SK-N-SH (cell line): ENCODE results near the gene ZSWIM8. TPM values are rescaled to one million over a fixed set of nuclear protein-coding genes. Genes with fewer than 3 reads are reported as not detected.
A peak's percentile ranks its signal among the peaks of the same experiment; 100 is the strongest.

Source experiments
- CTCF ChIA-PET: fragments of 300-600, 350-600 bp; formaldehyde crosslinking; extraction: SDS; loops from one replicate; lab custom pipeline; 2021; lab: Yijun Ruan, JAX
- POLR2A ChIA-PET: fragments of 350-600 bp; sonication (Branson Sonifier 250); formaldehyde crosslinking; extraction: SDS; loops from one replicate; lab custom pipeline; 2020; ENCODE audit warnings: antibody characterized with exemption, inconsistent platforms; lab: Yijun Ruan, JAX
- DNase-seq: peaks from one replicate; pipeline ENCODE4 v3.0.0; 2012
- H2AFZ ChIP-seq: fragments of 200-600 bp; sonication (generic); 2 replicates; pipeline ENCODE4 v1.8.1; 2016; ENCODE audit warnings: antibody characterized with exemption, mild to moderate bottlenecking, low read depth
- H3F3A ChIP-seq: fragments of 200-600 bp; sonication (generic); replicated peaks from 2 replicates; pipeline ENCODE3; 2016; ENCODE audit warnings: antibody characterized with exemption, mild to moderate bottlenecking; ENCODE audit not compliant: insufficient read depth
- H3K27ac ChIP-seq, 2 experiments: fragments of 200-500 bp in 1 of 2; fragments of 200-600 bp in 1 of 2; sonication (Bioruptor generic) in 1 of 2; sonication (generic), shearing (Covaris generic) in 1 of 2; 2 replicates each; pipeline versions ENCODE4 v1.5.1 to v1.6.1; 2014 to 2016; ENCODE audit warnings: low read depth in 2 of 2, inconsistent platforms in 1 of 2, low read length in 1 of 2, mild to moderate bottlenecking in 1 of 2, mixed read lengths in 1 of 2
- H3K27me3 ChIP-seq: fragments of 200-600 bp; sonication (generic), shearing (Covaris generic); 2 replicates; pipeline ENCODE4 v1.6.1; 2016; ENCODE audit warnings: mixed run types; ENCODE audit not compliant: insufficient read depth
- H3K36me3 ChIP-seq, 2 experiments: fragments of 200-500 bp in 1 of 2; fragments of 200-600 bp in 1 of 2; sonication (Bioruptor generic) in 1 of 2; sonication (generic) in 1 of 2; replicated peaks in 1 of 2; 2 replicates each; pipeline versions ENCODE3 to v1.5.1; 2014 to 2016; ENCODE audit warnings: low read length in 1 of 2, mild to moderate bottlenecking in 1 of 2; ENCODE audit not compliant: insufficient read depth in 2 of 2, control insufficient read depth in 1 of 2
- H3K4me1 ChIP-seq, 2 experiments: fragments of 200-500 bp in 1 of 2; fragments of 200-600 bp in 1 of 2; sonication (Bioruptor generic) in 1 of 2; sonication (generic), shearing (Covaris generic) in 1 of 2; 2 replicates each; pipeline versions ENCODE4 v1.5.1 to v1.6.1; 2014 to 2016; ENCODE audit warnings: low read depth in 1 of 2, low read length in 1 of 2, mixed run types in 1 of 2; ENCODE audit not compliant: insufficient read depth in 2 of 2, control insufficient read depth in 1 of 2
- H3K4me2 ChIP-seq: fragments of 200-600 bp; sonication (generic), shearing (Covaris generic); 2 replicates; pipeline ENCODE4 v1.6.1; 2017; ENCODE audit warnings: mixed run types
- H3K4me3 ChIP-seq, 2 experiments: fragments of 200-500 bp in 1 of 2; fragments of 200-600 bp in 1 of 2; sonication (Bioruptor generic) in 1 of 2; sonication (generic), shearing (Covaris generic) in 1 of 2; 2 replicates each; pipeline versions ENCODE4 v1.5.1 to v1.8.1; 2014 to 2016; ENCODE audit warnings: low read depth in 2 of 2, inconsistent platforms in 1 of 2, low read length in 1 of 2, mild to moderate bottlenecking in 1 of 2, mixed read lengths in 1 of 2, moderate library complexity in 1 of 2
- H3K79me2 ChIP-seq: fragments of 200-600 bp; sonication (generic); 2 replicates; pipeline ENCODE4 v1.8.1; 2017; ENCODE audit warnings: mild to moderate bottlenecking; ENCODE audit not compliant: insufficient read depth
- H3K9ac ChIP-seq: fragments of 200-600 bp; sonication (generic); 2 replicates; pipeline ENCODE4 v1.6.1; 2017; ENCODE audit warnings: mixed run types
- H3K9me2 ChIP-seq: fragments of 200-600 bp; sonication (generic); 2 replicates; pipeline ENCODE4 v1.6.1; 2017; ENCODE audit warnings: mixed run types
- H3K9me3 ChIP-seq: fragments of 200-600 bp; sonication (generic); 2 replicates; pipeline ENCODE4 v1.6.1; 2017; ENCODE audit warnings: mixed run types, mild to moderate bottlenecking, moderate library complexity
- H4K20me1 ChIP-seq: fragments of 200-600 bp; sonication (generic); 2 replicates; pipeline ENCODE4 v1.6.1; 2017; ENCODE audit warnings: mild to moderate bottlenecking, mixed run types; ENCODE audit not compliant: insufficient read depth
- CHD2 ChIP-seq: fragments of 150-350 bp; IDR thresholded peaks from 2 replicates; pipeline ENCODE4 v1.6.1; 2018; ENCODE audit warnings: low read length; ENCODE audit not compliant: partially characterized antibody
- ELF1 ChIP-seq: IDR thresholded peaks from 2 replicates; pipeline ENCODE4 v1.4.0; 2012
- EZH2phosphoT487 ChIP-seq: fragments of 200-600 bp; sonication (generic); IDR thresholded peaks from 2 replicates; pipeline ENCODE4 v1.6.1; 2017; ENCODE audit warnings: low read depth, mixed run types, mild to moderate bottlenecking, antibody characterized with exemption, moderate library complexity, borderline replicate concordance
- FOSL2 ChIP-seq: IDR thresholded peaks from 2 replicates; pipeline ENCODE4 v1.4.0; 2012; ENCODE audit warnings: low read depth, mild to moderate bottlenecking, moderate library complexity, borderline replicate concordance
- FOXM1 ChIP-seq: IDR thresholded peaks from 2 replicates; pipeline ENCODE4 v1.4.0; 2012; ENCODE audit warnings: low read depth, mild to moderate bottlenecking
- JUND ChIP-seq: IDR thresholded peaks from 2 replicates; pipeline ENCODE4 v1.4.0; 2012
- MEF2A ChIP-seq: IDR thresholded peaks from 2 replicates; pipeline ENCODE4 v1.4.0; 2012; ENCODE audit warnings: low read depth, borderline replicate concordance
- MXI1 ChIP-seq: IDR thresholded peaks from 2 replicates; pipeline ENCODE4 v1.6.1; 2012; ENCODE audit warnings: mild to moderate bottlenecking, low read depth, low read length, improper control_type of control experiment
- NRF1 ChIP-seq: IDR thresholded peaks from 2 replicates; pipeline ENCODE4 v1.6.1; 2012; ENCODE audit warnings: low read depth, mild to moderate bottlenecking, low read length
- POLR2AphosphoS5 ChIP-seq: IDR thresholded peaks from 2 replicates; pipeline ENCODE4 v1.6.1; 2012; ENCODE audit warnings: low read depth, low read length
- RAD21 ChIP-seq: IDR thresholded peaks from 2 replicates; pipeline ENCODE4 v1.6.1; 2012; ENCODE audit warnings: mild to moderate bottlenecking, low read length
- RCOR1 ChIP-seq: fragments of 150-350 bp; IDR thresholded peaks from 2 replicates; pipeline ENCODE4 v1.6.1; 2017; ENCODE audit warnings: antibody characterized with exemption, low read length
- RFX5 ChIP-seq: IDR thresholded peaks from 2 replicates; pipeline ENCODE4 v1.6.1; 2012; ENCODE audit warnings: mild to moderate bottlenecking, improper control_type of control experiment, low read length
- TAF1 ChIP-seq: IDR thresholded peaks from 2 replicates; pipeline ENCODE4 v1.6.1; 2012; ENCODE audit warnings: low read depth, mild to moderate bottlenecking, low read length, moderate library complexity, borderline replicate concordance
- WGBS: methylation state at CpG from one replicate; pipeline ENCODE4 v1.1.6; 2017; ENCODE audit warnings: low lambda C conversion rate; 5-methylcytosine and 5-hydroxymethylcytosine counted together
- polyA plus RNA-seq, 3 experiments: library from polyadenylated mRNA; depleted of rRNA; stranded (reverse); fragments of >200 nt; gene quantifications; 2 replicates each; pipeline ENCODE4 v1.2.3, GENCODE V29; 2012
- TF ChIP-seq, protein P1 (sequence below): fragments of 200-600 bp; sonication (generic); IDR thresholded peaks from 2 replicates; pipeline ENCODE4 v1.6.1; 2017; ENCODE audit warnings: antibody characterized with exemption, mild to moderate bottlenecking, moderate library complexity

ZSWIM8 gene
- polyA plus RNA-seq, 1 of the 3 experiments (the other 2 are of a cell fraction): 97.3 TPM

DNA sequence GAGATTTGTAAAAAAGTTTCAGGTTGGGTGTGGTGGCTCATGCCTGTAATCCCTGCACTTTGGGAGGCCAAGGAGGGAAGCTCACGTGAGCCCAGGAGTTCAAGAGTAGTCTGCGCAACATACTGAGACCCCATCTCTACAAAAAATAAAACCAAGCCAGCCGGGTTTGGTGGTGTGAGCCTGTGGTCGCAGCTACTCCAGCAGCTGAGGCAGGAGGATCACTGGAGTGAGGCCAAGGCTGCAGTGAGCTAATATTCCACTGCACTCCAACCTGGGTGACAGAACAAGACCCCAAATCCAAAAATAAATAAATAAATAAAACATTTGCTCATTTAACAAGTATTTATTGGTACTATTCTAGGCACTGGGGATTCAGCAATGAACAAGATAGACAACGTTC lies 5.1 kb upstream of the ZSWIM8 start:
- TF ChIP-seq RFX5 (no peak), MXI1 (no peak), EZH2phosphoT487 (no peak), JUND (no peak), RCOR1 (no peak), FOSL2 (no peak), RAD21 (no peak), NRF1 (no peak), POLR2AphosphoS5 (no peak), MEF2A (no peak)
- TF ChIP-seq, protein P1, sequence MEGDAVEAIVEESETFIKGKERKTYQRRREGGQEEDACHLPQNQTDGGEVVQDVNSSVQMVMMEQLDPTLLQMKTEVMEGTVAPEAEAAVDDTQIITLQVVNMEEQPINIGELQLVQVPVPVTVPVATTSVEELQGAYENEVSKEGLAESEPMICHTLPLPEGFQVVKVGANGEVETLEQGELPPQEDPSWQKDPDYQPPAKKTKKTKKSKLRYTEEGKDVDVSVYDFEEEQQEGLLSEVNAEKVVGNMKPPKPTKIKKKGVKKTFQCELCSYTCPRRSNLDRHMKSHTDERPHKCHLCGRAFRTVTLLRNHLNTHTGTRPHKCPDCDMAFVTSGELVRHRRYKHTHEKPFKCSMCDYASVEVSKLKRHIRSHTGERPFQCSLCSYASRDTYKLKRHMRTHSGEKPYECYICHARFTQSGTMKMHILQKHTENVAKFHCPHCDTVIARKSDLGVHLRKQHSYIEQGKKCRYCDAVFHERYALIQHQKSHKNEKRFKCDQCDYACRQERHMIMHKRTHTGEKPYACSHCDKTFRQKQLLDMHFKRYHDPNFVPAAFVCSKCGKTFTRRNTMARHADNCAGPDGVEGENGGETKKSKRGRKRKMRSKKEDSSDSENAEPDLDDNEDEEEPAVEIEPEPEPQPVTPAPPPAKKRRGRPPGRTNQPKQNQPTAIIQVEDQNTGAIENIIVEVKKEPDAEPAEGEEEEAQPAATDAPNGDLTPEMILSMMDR: no peak
- POLR2A ChIA-PET: no interaction called here

DNA sequence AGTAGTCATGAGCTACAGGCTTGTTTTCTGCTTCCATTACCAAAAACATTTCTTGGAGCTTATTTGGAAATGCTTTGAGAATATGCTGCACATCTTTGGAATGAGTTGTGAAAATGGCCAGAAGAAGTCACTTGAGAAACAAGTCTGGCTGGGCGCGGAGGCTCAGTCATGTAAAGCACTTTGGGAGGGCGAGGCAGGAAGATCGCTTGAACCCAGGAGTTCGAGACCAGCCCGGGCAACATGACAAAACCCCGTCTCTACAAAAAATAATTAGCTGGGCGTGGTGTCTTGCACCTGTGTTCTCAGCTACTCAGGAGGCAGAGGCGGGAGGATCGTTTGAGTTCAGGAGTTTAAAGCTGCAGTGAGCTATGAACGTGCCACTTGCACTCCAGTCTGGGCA lies 4.4 kb upstream of the ZSWIM8 start:
- Histone ChIP-seq H3K79me2 (peaks cover 90% of the 10 kb centered on the region), H3K9ac (peak overlapping the region; percentile 80), H4K20me1 (no peaks in the 10 kb centered on the region), H3K27me3 (no peaks in the 10 kb centered on the region), H3K9me3 (no peaks in the 10 kb centered on the region), H3K27ac (peak overlapping the region in 1 of 2 experiments; percentile 5; a peak in 1 of 4 replicates), H2AFZ (no peak overlapping the region), H3K4me3 (peak overlapping the region; percentile 63 to 81), H3K4me2 (peak overlapping the region; percentile 67), H3K9me2 (no peaks in the 10 kb centered on the region), H3F3A (peaks cover 9% of the 10 kb centered on the region), H3K4me1 (peaks cover 0 to 11% of the 10 kb centered on the region in 2 experiments; a peak in 3 of 4 replicates), H3K36me3 (peaks cover 10 to 23% of the 10 kb centered on the region in 2 experiments)
- WGBS: 39% methylated on average over 11 of the region's 11 CpGs
- ChIA-PET CTCF (interaction anchor here (0.7 to 1.6 kb wide), 3 partner anchors 9 to 68 kb away, joined by 3 to 5 read pairs (median 3); a partner anchor contains a TSS), POLR2A (interaction anchor here (1.7 kb wide), 1 partner anchor 9 kb away, joined by 25 read pairs; a partner anchor contains a TSS)
- no peak for DNase-seq
- TF ChIP-seq RAD21 (no peak), FOXM1 (no peak), ELF1 (no peak), TAF1 (no peak), MXI1 (no peak), CHD2 (no peak)

More for the DNA sequence above, 5.1 kb upstream of the ZSWIM8 start:
- CTCF ChIA-PET: interaction anchor here (1.3 to 1.5 kb wide), 2 partner anchors 10 to 15 kb away, joined by 3 to 5 read pairs; no protein-coding TSS in a partner anchor
- H3K27ac ChIP-seq: no peak overlapping the region
- H2AFZ ChIP-seq: no peak overlapping the region
- H3K27me3 ChIP-seq: no peaks in the 10 kb centered on the region
- H4K20me1 ChIP-seq: peaks cover 2% of the 10 kb centered on the region; the same call in 1 of the 2 replicates
- H3K4me1 ChIP-seq: peaks cover 6 to 14% of the 10 kb centered on the region in 2 experiments; a peak in 3 of 4 replicates
- no peaks in the 10 kb centered on the region for H3K9me3 ChIP-seq
- H3K4me3 ChIP-seq: peak overlapping the region in 1 of 2 experiments; percentile 63; a peak in 1 of 4 replicates
- H3K4me2 ChIP-seq: peak overlapping the region; percentile 67
- no peaks in the 10 kb centered on the region for H3K9me2 ChIP-seq
- 84% methylated on average over 5 of the region's 5 CpGs for WGBS
- peaks cover 16% of the 10 kb centered on the region for H3F3A ChIP-seq
- H3K79me2 ChIP-seq: peaks cover 91% of the 10 kb centered on the region
- H3K36me3 ChIP-seq: peaks cover 17 to 29% of the 10 kb centered on the region in 2 experiments
- peak overlapping the region; percentile 80; the same call in 1 of the 2 replicates for H3K9ac ChIP-seq
- DNase-seq: no peak
